ENCODE measurements around the gene HNRNPUL2.

Gene HNRNPUL2

GRCh38 chr11:62716206-62716605 is 11.1 kb downstream of the HNRNPUL2 start:
- DNase-seq (ENCODE audit: low read depth): no peak
- H3K4me3 ChIP-seq (ENCODE audit: control insufficient read depth, low read depth, low read length): no peak overlapping the region
- TF ChIP-seq CTCF (IDR thresholded peaks at IDR 0.05; ENCODE audit: control insufficient read depth, insufficient read depth, low read depth, low read length, missing control alignments): no peak

- H3K4me3 ChIP-seq (ENCODE audit: control insufficient read depth, low read depth, low read length): no peak overlapping the region
- DNase-seq (ENCODE audit: low read depth): no peak
- TF ChIP-seq CTCF (IDR thresholded peaks at IDR 0.05; ENCODE audit: control insufficient read depth, insufficient read depth, low read depth, low read length, missing control alignments): no peak
Measured at GRCh38 chr11:62715150-62716130, 11.8 kb downstream of the HNRNPUL2 start.

- DNase-seq (ENCODE audit: low read depth): no peak
- no peak overlapping the region for H3K4me3 ChIP-seq (ENCODE audit: control insufficient read depth, low read depth, low read length)
- TF ChIP-seq CTCF (IDR thresholded peaks at IDR 0.05; ENCODE audit: control insufficient read depth, insufficient read depth, low read depth, low read length, missing control alignments): no peak
Measured at GRCh38 chr11:62713343-62713742, 13.9 kb downstream of the HNRNPUL2 start.

GRCh38 chr11:62712861-62713260 is 14.4 kb downstream of the HNRNPUL2 start:
- H3K4me3 ChIP-seq (ENCODE audit: control insufficient read depth, low read depth, low read length): no peak overlapping the region
- no peak for DNase-seq (ENCODE audit: low read depth)
- no peak for TF ChIP-seq CTCF (IDR thresholded peaks at IDR 0.05; ENCODE audit: control insufficient read depth, insufficient read depth, low read depth, low read length, missing control alignments)

GRCh38 chr11:62712276-62712812 is 14.9 kb downstream of the HNRNPUL2 start:
- no peak for DNase-seq (ENCODE audit: low read depth)
- H3K4me3 ChIP-seq (ENCODE audit: control insufficient read depth, low read depth, low read length): no peak overlapping the region
- TF ChIP-seq CTCF (IDR thresholded peaks at IDR 0.05; ENCODE audit: control insufficient read depth, insufficient read depth, low read depth, low read length, missing control alignments): no peak

- TF ChIP-seq CTCF (IDR thresholded peaks at IDR 0.05; ENCODE audit: control insufficient read depth, insufficient read depth, low read depth, low read length, missing control alignments): no peak
- H3K4me3 ChIP-seq (ENCODE audit: control insufficient read depth, low read depth, low read length): peak overlapping the region; percentile 44
- no peak for DNase-seq (ENCODE audit: low read depth)
Measured at GRCh38 chr11:62710001-62710345, 17.3 kb downstream of the HNRNPUL2 start.

All from AG09309 (cell line).